ENCODE results near the gene EHBP1.

The EHBP1 gene

DNA sequence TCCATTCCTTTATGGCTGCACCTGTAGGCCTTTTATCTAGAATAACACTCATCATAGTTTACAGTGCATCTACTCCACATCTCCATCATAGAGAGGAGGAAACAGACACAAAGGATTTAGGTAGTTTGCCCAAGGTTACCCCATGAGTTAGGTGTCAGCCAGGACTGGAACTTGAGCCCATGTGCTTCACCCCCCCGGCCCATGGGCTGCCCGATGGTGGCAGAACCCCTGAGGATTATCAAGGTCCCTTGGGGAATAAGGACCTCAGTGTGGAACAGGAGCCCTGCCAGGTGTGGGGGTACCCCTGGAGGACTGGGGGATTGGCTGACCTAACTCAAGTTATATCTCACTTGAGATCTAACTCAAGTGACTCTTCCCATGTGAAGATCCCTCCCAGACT lies 198.8 kb downstream of the EHBP1 start:
- Mint-ChIP-seq H3K27ac (no peak overlapping the region), H3K4me1 (ENCODE audit: low read depth) (no peaks in the 10 kb centered on the region), H3K9me3 (no peaks in the 10 kb centered on the region), H3K4me3 (no peak overlapping the region), H3K36me3 (ENCODE audit: low read depth) (no peaks in the 10 kb centered on the region), H3K27me3 (no peaks in the 10 kb centered on the region)
- intact Hi-C loops (cut with micrococcal nuclease) = no loop called here

- Mint-ChIP-seq H3K27ac (no peak overlapping the region), H3K9me3 (no peaks in the 10 kb centered on the region), H3K4me3 (no peak overlapping the region), H3K4me1 (ENCODE audit: low read depth) (no peaks in the 10 kb centered on the region), H3K27me3 (no peaks in the 10 kb centered on the region), H3K36me3 (ENCODE audit: low read depth) (no peaks in the 10 kb centered on the region)
- intact Hi-C loops (cut with micrococcal nuclease) = no loop called here
These were observed 202.6 kb downstream of the EHBP1 start for GRCh38 chr2:62908145-62908544.

- Mint-ChIP-seq H3K27ac (no peak overlapping the region), H3K27me3 (no peaks in the 10 kb centered on the region), H3K36me3 (ENCODE audit: low read depth) (no peaks in the 10 kb centered on the region), H3K4me3 (no peak overlapping the region), H3K4me1 (ENCODE audit: low read depth) (no peaks in the 10 kb centered on the region), H3K9me3 (no peaks in the 10 kb centered on the region)
- intact Hi-C loops (cut with micrococcal nuclease) = no loop called here
These were observed 207.8 kb downstream of the EHBP1 start for GRCh38 chr2:62913311-62913710.

- no peaks in the 10 kb centered on the region for H3K4me1 Mint-ChIP-seq (ENCODE audit: low read depth)
- H3K36me3 Mint-ChIP-seq (ENCODE audit: low read depth) = peaks cover 6% of the 10 kb centered on the region
- H3K4me3 Mint-ChIP-seq = no peak overlapping the region
- H3K27me3 Mint-ChIP-seq = no peaks in the 10 kb centered on the region
- H3K9me3 Mint-ChIP-seq = peaks cover 36% of the 10 kb centered on the region
- intact Hi-C loops (cut with micrococcal nuclease) = no loop called here
- H3K27ac Mint-ChIP-seq = no peak overlapping the region
These were observed 213.5 kb downstream of the EHBP1 start for GRCh38 chr2:62919041-62919440.

DNA sequence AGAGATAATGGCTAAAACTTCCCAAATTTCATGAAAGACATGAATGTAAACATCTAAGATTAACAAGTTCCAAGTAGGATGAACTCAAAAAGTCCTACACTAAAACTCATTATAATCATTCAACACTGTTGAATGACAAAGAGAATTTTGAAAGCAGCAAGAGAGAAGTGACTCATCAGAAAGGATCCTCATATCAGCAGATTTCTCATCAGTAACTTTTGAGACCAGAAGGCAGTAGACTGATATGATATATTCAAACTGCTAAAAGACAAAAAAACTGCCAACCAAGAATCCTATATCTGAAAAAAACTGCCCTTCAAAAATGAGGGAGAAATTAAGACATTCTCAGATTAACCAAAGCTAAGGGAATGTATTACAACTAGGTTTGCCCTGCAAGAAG lies 214.6 kb downstream of the EHBP1 start:
- Mint-ChIP-seq H3K4me3 (no peak overlapping the region), H3K36me3 (ENCODE audit: low read depth) (peaks cover 6% of the 10 kb centered on the region), H3K27me3 (no peaks in the 10 kb centered on the region), H3K9me3 (peaks cover 47% of the 10 kb centered on the region), H3K4me1 (ENCODE audit: low read depth) (no peaks in the 10 kb centered on the region), H3K27ac (no peak overlapping the region)
- intact Hi-C loops (cut with micrococcal nuclease) = no loop called here

DNA sequence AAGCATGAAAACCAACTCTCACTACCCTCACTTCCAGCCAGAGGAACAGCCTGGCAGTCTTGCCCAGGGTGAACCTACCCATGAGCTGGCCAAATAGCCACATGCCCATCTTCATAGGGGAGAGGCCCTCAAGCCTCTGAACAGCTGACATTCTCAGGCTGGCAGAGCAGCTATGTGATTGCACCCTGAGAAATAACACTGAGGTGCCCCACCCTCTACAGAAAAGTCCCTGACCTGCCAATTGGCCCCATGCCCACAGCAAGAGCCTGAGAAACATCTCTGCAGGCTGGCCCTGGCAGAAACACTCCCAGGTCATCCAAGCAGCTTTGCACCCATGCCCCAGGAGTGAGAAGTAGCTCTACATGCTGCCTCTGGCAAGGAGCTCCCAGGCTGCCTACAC lies 217.7 kb downstream of the EHBP1 start:
- H3K4me3 Mint-ChIP-seq = no peak overlapping the region
- H3K36me3 Mint-ChIP-seq (ENCODE audit: low read depth) = peaks cover 6% of the 10 kb centered on the region
- H3K4me1 Mint-ChIP-seq (ENCODE audit: low read depth) = no peaks in the 10 kb centered on the region
- intact Hi-C loops (cut with micrococcal nuclease) = no loop called here
- no peaks in the 10 kb centered on the region for H3K27me3 Mint-ChIP-seq
- no peak overlapping the region for H3K27ac Mint-ChIP-seq
- peaks cover 48% of the 10 kb centered on the region for H3K9me3 Mint-ChIP-seq

DNA sequence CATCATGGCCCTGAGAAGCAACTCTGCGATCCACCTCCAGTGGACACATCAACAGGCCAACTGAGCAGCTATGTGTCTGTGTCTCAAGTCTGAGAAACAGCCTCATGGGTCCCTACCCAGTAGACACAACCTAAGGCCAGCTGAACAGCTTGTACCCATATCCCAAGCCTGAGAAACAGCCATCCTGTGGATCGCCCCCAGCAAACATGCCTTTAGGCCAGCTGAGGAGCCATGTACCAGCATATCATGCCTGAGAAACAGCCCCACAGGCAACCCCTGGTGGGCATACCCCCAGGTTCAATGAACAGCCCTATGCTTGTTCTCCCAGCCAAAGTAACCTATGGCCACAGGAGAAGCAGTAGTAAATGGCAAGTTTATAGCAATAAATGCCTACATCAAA lies 218.4 kb downstream of the EHBP1 start:
- Mint-ChIP-seq H3K27me3 (no peaks in the 10 kb centered on the region), H3K9me3 (peaks cover 48% of the 10 kb centered on the region), H3K4me3 (no peak overlapping the region), H3K27ac (no peak overlapping the region), H3K4me1 (ENCODE audit: low read depth) (no peaks in the 10 kb centered on the region), H3K36me3 (ENCODE audit: low read depth) (peaks cover 6% of the 10 kb centered on the region)
- intact Hi-C loops (cut with micrococcal nuclease) = no loop called here

DNA sequence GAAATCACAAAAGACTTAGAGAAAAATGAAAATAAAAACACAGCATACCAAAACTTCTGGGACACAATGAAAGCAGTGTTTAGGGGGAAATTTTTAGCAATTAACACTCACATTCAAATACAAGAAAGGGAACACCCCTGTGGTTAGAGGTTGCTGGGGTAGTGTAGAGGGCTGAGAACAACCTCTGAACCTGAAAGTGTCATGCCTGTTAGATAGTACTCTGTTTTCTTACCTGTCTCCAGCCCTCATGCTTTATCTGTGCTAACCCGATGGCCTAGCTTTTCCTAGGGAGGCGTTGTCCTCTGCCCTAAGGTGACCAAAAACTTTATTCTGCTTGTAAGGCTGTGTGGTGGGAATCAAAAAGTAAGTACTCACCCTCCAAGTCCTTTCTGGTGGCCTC lies 222.5 kb downstream of the EHBP1 start:
- H3K27ac Mint-ChIP-seq = no peak overlapping the region
- no peaks in the 10 kb centered on the region for H3K36me3 Mint-ChIP-seq (ENCODE audit: low read depth)
- H3K27me3 Mint-ChIP-seq = no peaks in the 10 kb centered on the region
- intact Hi-C loops (cut with micrococcal nuclease) = no loop called here
- peaks cover 22% of the 10 kb centered on the region for H3K9me3 Mint-ChIP-seq
- no peaks in the 10 kb centered on the region for H3K4me1 Mint-ChIP-seq (ENCODE audit: low read depth)
- H3K4me3 Mint-ChIP-seq = no peak overlapping the region

GRCh38 chr2:62931536-62931935 lies 226.0 kb downstream of the EHBP1 start:
- intact Hi-C loops (cut with micrococcal nuclease) = no loop called here
- H3K36me3 Mint-ChIP-seq (ENCODE audit: low read depth) = no peaks in the 10 kb centered on the region
- H3K4me3 Mint-ChIP-seq = no peak overlapping the region
- H3K9me3 Mint-ChIP-seq = no peaks in the 10 kb centered on the region
- no peaks in the 10 kb centered on the region for H3K27me3 Mint-ChIP-seq
- H3K27ac Mint-ChIP-seq = no peak overlapping the region
- no peaks in the 10 kb centered on the region for H3K4me1 Mint-ChIP-seq (ENCODE audit: low read depth)

DNA sequence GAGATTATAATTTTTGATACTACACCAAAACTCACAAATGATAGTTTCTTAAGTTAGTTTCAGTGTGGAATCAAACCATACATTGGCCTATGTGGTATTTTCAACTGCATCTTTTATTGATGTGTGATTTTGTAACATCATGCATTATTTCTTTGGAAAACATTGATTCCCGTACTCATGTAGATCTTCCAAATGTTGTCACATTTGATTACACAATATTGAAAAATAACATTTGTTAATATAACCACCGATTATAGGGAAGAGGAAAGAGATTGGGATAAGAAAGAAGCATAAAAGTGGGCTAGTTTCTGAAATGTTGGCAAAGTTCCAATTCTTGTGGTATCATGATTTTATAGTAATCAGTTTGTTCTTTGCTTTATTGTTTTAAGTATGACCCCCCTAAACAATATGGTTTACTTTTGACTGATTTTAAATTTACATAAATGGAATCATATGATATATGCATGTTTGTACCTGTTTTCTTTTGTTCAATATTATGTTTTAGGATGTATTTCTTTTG lies 227.9 kb downstream of the EHBP1 start:
- Mint-ChIP-seq H3K4me3 (no peak overlapping the region), H3K27ac (no peak overlapping the region), H3K4me1 (ENCODE audit: low read depth) (no peaks in the 10 kb centered on the region), H3K27me3 (no peaks in the 10 kb centered on the region), H3K9me3 (no peaks in the 10 kb centered on the region), H3K36me3 (ENCODE audit: low read depth) (no peaks in the 10 kb centered on the region)
- intact Hi-C loops (cut with micrococcal nuclease) = no loop called here

- H3K4me1 Mint-ChIP-seq (ENCODE audit: low read depth) = no peaks in the 10 kb centered on the region
- no peak overlapping the region for H3K27ac Mint-ChIP-seq
- no peak overlapping the region for H3K4me3 Mint-ChIP-seq
- no peaks in the 10 kb centered on the region for H3K27me3 Mint-ChIP-seq
- H3K9me3 Mint-ChIP-seq = no peaks in the 10 kb centered on the region
- H3K36me3 Mint-ChIP-seq (ENCODE audit: low read depth) = no peaks in the 10 kb centered on the region
- intact Hi-C loops (cut with micrococcal nuclease) = no loop called here
These were observed 229.0 kb downstream of the EHBP1 start for GRCh38 chr2:62934517-62934916.

DNA sequence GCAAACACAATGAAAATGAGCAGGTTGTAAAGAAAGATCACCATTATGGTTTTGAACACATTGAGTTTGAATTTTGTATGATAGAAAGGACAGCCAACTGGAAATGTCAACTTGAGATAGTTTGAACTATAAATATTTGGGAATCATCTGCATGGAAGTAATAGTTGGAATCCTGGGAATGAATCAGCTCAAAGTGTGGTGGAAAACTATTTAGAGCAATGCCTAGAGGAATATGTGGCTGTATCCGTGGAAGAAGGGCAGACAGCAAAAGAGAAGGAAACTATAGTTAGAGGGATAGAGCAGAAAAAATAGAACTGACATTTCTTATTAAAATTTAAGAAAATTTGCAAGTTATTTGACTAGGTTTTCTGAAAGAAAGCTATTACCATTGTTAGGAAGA lies 232.6 kb downstream of the EHBP1 start:
- H3K9me3 Mint-ChIP-seq = no peaks in the 10 kb centered on the region
- no peaks in the 10 kb centered on the region for H3K4me1 Mint-ChIP-seq (ENCODE audit: low read depth)
- H3K27me3 Mint-ChIP-seq = no peaks in the 10 kb centered on the region
- intact Hi-C loops (cut with micrococcal nuclease) = no loop called here
- no peak overlapping the region for H3K27ac Mint-ChIP-seq
- no peak overlapping the region for H3K4me3 Mint-ChIP-seq
- no peaks in the 10 kb centered on the region for H3K36me3 Mint-ChIP-seq (ENCODE audit: low read depth)

GRCh38 chr2:62939735-62940491 lies 234.4 kb downstream of the EHBP1 start:
- H3K9me3 Mint-ChIP-seq = no peaks in the 10 kb centered on the region
- H3K4me1 Mint-ChIP-seq (ENCODE audit: low read depth) = no peaks in the 10 kb centered on the region
- no peaks in the 10 kb centered on the region for H3K27me3 Mint-ChIP-seq
- H3K27ac Mint-ChIP-seq = no peak overlapping the region
- H3K4me3 Mint-ChIP-seq = no peak overlapping the region
- H3K36me3 Mint-ChIP-seq (ENCODE audit: low read depth) = no peaks in the 10 kb centered on the region
- intact Hi-C loops (cut with micrococcal nuclease) = no loop called here

GRCh38 chr2:62940697-62941096 lies 235.2 kb downstream of the EHBP1 start:
- Mint-ChIP-seq H3K27me3 (no peaks in the 10 kb centered on the region), H3K4me3 (no peak overlapping the region), H3K4me1 (ENCODE audit: low read depth) (no peaks in the 10 kb centered on the region), H3K9me3 (no peaks in the 10 kb centered on the region), H3K27ac (no peak overlapping the region), H3K36me3 (ENCODE audit: low read depth) (no peaks in the 10 kb centered on the region)
- intact Hi-C loops (cut with micrococcal nuclease) = no loop called here

DNA sequence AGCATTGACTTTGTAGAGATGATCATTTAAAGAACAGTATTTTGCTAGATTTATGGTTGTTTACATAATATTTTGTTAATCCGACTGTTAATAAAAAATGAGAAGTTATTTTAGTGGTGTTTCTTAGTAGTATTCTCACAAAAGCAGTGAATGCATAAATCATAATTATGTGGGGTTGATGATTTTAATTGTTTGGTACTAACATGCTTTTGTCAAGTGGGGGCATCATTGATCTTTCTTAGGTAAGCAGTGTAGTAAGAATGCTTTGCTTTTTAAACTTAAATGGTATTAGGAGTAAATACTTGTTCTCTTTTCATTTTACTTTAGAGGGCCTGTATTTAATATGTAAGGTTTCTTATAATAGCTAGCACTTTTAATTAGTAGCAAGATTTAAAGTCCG lies 235.9 kb downstream of the EHBP1 start:
- Mint-ChIP-seq H3K27ac (no peak overlapping the region), H3K4me3 (no peak overlapping the region), H3K4me1 (ENCODE audit: low read depth) (no peaks in the 10 kb centered on the region), H3K27me3 (no peaks in the 10 kb centered on the region), H3K36me3 (ENCODE audit: low read depth) (no peaks in the 10 kb centered on the region), H3K9me3 (no peaks in the 10 kb centered on the region)
- intact Hi-C loops (cut with micrococcal nuclease) = no loop called here

Data from dendritic cell treated with granulocyte-macrophage colony-stimulating factor and Interleukin-4, amounts not matched to agents 40 ng/mL and 50 ng/mL, for 4 days (primary cell).